Gastrocnemius medialis (tissue), 4 donors: ENCODE results near the gene SUPT3H.

Experiments used
- POLR2A ChIP-seq, 2 donors: fragments of 450-650 bp; IDR thresholded peaks; one replicate each; pipeline ENCODE4 v1.6.1; 2017; ENCODE audit warnings: antibody characterized with exemption in 2 of 2, mild to moderate bottlenecking in 2 of 2, moderate library complexity in 2 of 2
- TF ChIP-seq, protein P1 (sequence below), 5 experiments: fragments of 450-650 bp in 3 of 5; fragments of 200-600 bp in 2 of 5; sonication (generic) in 2 of 5; IDR thresholded peaks in 4 of 5; conservative IDR thresholded peaks in 1 of 5; 1 replicate in 4 of 5; 2 replicates in 1 of 5; pipeline ENCODE4 v1.5.1; 2016 to 2019; ENCODE audit warnings: antibody characterized with exemption in 5 of 5, mild to moderate bottlenecking in 3 of 5, moderate library complexity in 3 of 5

DNA sequence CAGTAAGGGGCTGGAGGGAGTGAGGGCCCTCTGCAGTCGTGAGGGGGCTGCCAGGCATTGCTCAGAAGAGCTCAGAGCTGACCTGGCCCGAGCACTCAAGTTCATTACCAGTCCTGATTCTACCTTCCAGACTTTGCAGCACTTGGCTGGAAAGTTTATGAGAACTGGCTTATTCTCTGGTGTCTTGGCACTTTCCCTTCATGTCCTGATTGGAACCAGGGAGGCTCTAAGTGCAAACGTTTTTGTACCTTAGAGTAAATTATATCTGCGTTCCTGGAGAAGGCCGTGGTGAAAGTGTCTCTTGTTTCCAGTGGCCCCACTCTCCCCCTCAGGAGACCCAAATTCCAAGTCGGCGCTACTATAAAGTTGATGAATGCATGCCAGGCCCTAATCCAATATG lies 587.9 kb downstream of the SUPT3H start:
- TF ChIP-seq, protein P1, sequence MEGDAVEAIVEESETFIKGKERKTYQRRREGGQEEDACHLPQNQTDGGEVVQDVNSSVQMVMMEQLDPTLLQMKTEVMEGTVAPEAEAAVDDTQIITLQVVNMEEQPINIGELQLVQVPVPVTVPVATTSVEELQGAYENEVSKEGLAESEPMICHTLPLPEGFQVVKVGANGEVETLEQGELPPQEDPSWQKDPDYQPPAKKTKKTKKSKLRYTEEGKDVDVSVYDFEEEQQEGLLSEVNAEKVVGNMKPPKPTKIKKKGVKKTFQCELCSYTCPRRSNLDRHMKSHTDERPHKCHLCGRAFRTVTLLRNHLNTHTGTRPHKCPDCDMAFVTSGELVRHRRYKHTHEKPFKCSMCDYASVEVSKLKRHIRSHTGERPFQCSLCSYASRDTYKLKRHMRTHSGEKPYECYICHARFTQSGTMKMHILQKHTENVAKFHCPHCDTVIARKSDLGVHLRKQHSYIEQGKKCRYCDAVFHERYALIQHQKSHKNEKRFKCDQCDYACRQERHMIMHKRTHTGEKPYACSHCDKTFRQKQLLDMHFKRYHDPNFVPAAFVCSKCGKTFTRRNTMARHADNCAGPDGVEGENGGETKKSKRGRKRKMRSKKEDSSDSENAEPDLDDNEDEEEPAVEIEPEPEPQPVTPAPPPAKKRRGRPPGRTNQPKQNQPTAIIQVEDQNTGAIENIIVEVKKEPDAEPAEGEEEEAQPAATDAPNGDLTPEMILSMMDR (IDR thresholded peaks at IDR 0.05 in 4 of 5, conservative IDR thresholded peaks at IDR 0.05 in 1 of 5), result no peak
- TF ChIP-seq POLR2A (IDR thresholded peaks at IDR 0.05), result no peak
